GM12878 (cell line): Measurements from ENCODE around the gene DTX4. TPM values are rescaled to one million over a fixed set of nuclear protein-coding genes. Genes with fewer than 3 reads are reported as not detected.
A peak's percentile ranks its signal among the peaks of the same experiment; 100 is the strongest.

Source experiments
- ATF7 ChIP-seq: fragments of 450-650 bp; IDR thresholded peaks from 2 replicates; pipeline ENCODE4 v1.6.1; 2016; ENCODE audit warnings: low read depth, mild to moderate bottlenecking
- BCL11A ChIP-seq: IDR thresholded peaks from 2 replicates; pipeline ENCODE4 v1.6.1; 2011; ENCODE audit warnings: low read depth, low read length
- CHD2 ChIP-seq: IDR thresholded peaks from 2 replicates; pipeline ENCODE4 v1.6.1; 2011; ENCODE audit warnings: low read depth, low read length, improper control_type of control experiment, borderline replicate concordance
- ESRRA ChIP-seq: IDR thresholded peaks from 2 replicates; pipeline ENCODE4 v1.6.1; 2012; ENCODE audit warnings: mild to moderate bottlenecking, low read length, improper control_type of control experiment
- EZH2 ChIP-seq: IDR thresholded peaks from 2 replicates; pipeline ENCODE4 v1.6.1; 2012; ENCODE audit warnings: low read depth, mild to moderate bottlenecking, control low read depth, inconsistent platforms, low read length, borderline replicate concordance; ENCODE audit not compliant: control insufficient read depth
- GABPA ChIP-seq: IDR thresholded peaks from 2 replicates; pipeline ENCODE4 v1.6.1; 2014; ENCODE audit warnings: antibody characterized with exemption, low read depth, mild to moderate bottlenecking, inconsistent platforms
- IRF3 ChIP-seq: fragments of 450-650 bp; IDR thresholded peaks from 2 replicates; pipeline ENCODE4 v1.6.1; 2014; ENCODE audit warnings: mild to moderate bottlenecking
- IRF4 ChIP-seq: IDR thresholded peaks from 2 replicates; pipeline ENCODE4 v1.6.1; 2011; ENCODE audit warnings: low read depth, low read length
- KAT2A ChIP-seq: conservative IDR thresholded peaks from 2 replicates; pipeline ENCODE4 v1.6.1; 2011; ENCODE audit warnings: low read depth, low read length; ENCODE audit not compliant: control insufficient read depth
- MYB ChIP-seq: fragments of 150-350 bp; IDR thresholded peaks from 2 replicates; pipeline ENCODE4 v1.6.1; 2014; ENCODE audit warnings: mild to moderate bottlenecking, low read depth, low read length, borderline replicate concordance
- NR2C1 ChIP-seq: fragments of 450-650 bp; IDR thresholded peaks from 2 replicates; pipeline ENCODE4 v1.6.1; 2017; ENCODE audit warnings: antibody characterized with exemption, mild to moderate bottlenecking, moderate library complexity
- RAD51 ChIP-seq: fragments of 450-650 bp; IDR thresholded peaks from 2 replicates; pipeline ENCODE4 v1.6.1; 2016; ENCODE audit warnings: moderate library complexity, mild to moderate bottlenecking, inconsistent platforms
- RELB ChIP-seq: fragments of 450-650 bp; IDR thresholded peaks from 2 replicates; pipeline ENCODE4 v1.6.1; 2017; ENCODE audit warnings: low read depth, mild to moderate bottlenecking, moderate library complexity
- polyA plus RNA-seq, 11 experiments: library from polyadenylated mRNA; depleted of rRNA in 4 of 11; unstranded in 6 of 11; stranded (reverse) in 5 of 11; fragments of >200 nt; fragmentation: Nextera tagmentation in 4 of 11; fragmentation: Illumina TruSeq in 1 of 11; extraction: Ambion mirVana in 4 of 11; extraction: Trizol in 1 of 11; gene quantifications; 1 replicate in 1 of 11; 2 replicates in 10 of 11; pipeline versions ENCODE4 v1.2.1 to v1.2.3, GENCODE V29; 2011 to 2016; ENCODE audit warnings: inconsistent platforms in 2 of 11, missing spikeins in 2 of 11, low read depth in 1 of 11
- total RNA-seq, 4 experiments: library from RNA; depleted of rRNA in 3 of 4; stranded (reverse); fragments of >200 nt in 3 of 4; fragmentation: Illumina TruSeq in 1 of 4; extraction: Trizol in 1 of 4; gene quantifications; 2 replicates each; pipeline versions ENCODE4 v1.2.1 to v1.2.3, GENCODE V29; 2013 to 2021
- TF ChIP-seq, protein P1 (sequence below): IDR thresholded peaks from 2 replicates; pipeline ENCODE4 v1.6.1; 2012; ENCODE audit warnings: low read depth, low read length, improper control_type of control experiment
- TF ChIP-seq, protein P2 (sequence below): IDR thresholded peaks from 2 replicates; pipeline ENCODE4 v1.6.1; 2011; ENCODE audit warnings: low read depth, low read length, improper control_type of control experiment, borderline replicate concordance
- TF ChIP-seq, protein P3 (sequence below): fragments of 150-350 bp; IDR thresholded peaks from 2 replicates; pipeline ENCODE4 v1.6.1; 2014; ENCODE audit warnings: mild to moderate bottlenecking, low read depth, low read length
- TF ChIP-seq, protein P4 (sequence below): fragments of 450-650 bp; IDR thresholded peaks from 2 replicates; pipeline ENCODE4 v1.6.1; 2017; ENCODE audit warnings: mild to moderate bottlenecking, moderate library complexity

The DTX4 gene
- total and polyA plus RNA-seq, 10 of the 15 experiments (the other 5 are each of a cell fraction or from before 2014, with no cell fraction given) = 3.8 to 25.8 (median 10.5) TPM

GRCh38 chr11:59142530-59143507 is 29.1 kb upstream of the DTX4 start, which contains the start of gene FAM111A (continued):
- no peak for TF ChIP-seq IRF3
- 0 out of 2 replicates have a peak, but pooled peaks have one; percentile 8 for TF ChIP-seq BCL11A
- TF ChIP-seq MYB = no peak
- no peak for TF ChIP-seq IRF4
- TF ChIP-seq, protein P1, sequence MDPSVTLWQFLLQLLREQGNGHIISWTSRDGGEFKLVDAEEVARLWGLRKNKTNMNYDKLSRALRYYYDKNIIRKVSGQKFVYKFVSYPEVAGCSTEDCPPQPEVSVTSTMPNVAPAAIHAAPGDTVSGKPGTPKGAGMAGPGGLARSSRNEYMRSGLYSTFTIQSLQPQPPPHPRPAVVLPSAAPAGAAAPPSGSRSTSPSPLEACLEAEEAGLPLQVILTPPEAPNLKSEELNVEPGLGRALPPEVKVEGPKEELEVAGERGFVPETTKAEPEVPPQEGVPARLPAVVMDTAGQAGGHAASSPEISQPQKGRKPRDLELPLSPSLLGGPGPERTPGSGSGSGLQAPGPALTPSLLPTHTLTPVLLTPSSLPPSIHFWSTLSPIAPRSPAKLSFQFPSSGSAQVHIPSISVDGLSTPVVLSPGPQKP = no peak
- TF ChIP-seq RAD51 = peak; percentile 55
- TF ChIP-seq EZH2 = no peak
- peak; percentile 84 for TF ChIP-seq RELB
- TF ChIP-seq, protein P2, sequence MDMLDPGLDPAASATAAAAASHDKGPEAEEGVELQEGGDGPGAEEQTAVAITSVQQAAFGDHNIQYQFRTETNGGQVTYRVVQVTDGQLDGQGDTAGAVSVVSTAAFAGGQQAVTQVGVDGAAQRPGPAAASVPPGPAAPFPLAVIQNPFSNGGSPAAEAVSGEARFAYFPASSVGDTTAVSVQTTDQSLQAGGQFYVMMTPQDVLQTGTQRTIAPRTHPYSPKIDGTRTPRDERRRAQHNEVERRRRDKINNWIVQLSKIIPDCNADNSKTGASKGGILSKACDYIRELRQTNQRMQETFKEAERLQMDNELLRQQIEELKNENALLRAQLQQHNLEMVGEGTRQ = no peak; the same call in 1 of the 2 replicates
- TF ChIP-seq CHD2 = peak; percentile 70
- TF ChIP-seq, protein P3, sequence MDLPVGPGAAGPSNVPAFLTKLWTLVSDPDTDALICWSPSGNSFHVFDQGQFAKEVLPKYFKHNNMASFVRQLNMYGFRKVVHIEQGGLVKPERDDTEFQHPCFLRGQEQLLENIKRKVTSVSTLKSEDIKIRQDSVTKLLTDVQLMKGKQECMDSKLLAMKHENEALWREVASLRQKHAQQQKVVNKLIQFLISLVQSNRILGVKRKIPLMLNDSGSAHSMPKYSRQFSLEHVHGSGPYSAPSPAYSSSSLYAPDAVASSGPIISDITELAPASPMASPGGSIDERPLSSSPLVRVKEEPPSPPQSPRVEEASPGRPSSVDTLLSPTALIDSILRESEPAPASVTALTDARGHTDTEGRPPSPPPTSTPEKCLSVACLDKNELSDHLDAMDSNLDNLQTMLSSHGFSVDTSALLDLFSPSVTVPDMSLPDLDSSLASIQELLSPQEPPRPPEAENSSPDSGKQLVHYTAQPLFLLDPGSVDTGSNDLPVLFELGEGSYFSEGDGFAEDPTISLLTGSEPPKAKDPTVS = no peak
- TF ChIP-seq GABPA = peak; percentile 74; the same call in 1 of the 2 replicates
- no peak for TF ChIP-seq NR2C1
- no peak for TF ChIP-seq KAT2A
- no peak for TF ChIP-seq ATF7
- TF ChIP-seq, protein P4, sequence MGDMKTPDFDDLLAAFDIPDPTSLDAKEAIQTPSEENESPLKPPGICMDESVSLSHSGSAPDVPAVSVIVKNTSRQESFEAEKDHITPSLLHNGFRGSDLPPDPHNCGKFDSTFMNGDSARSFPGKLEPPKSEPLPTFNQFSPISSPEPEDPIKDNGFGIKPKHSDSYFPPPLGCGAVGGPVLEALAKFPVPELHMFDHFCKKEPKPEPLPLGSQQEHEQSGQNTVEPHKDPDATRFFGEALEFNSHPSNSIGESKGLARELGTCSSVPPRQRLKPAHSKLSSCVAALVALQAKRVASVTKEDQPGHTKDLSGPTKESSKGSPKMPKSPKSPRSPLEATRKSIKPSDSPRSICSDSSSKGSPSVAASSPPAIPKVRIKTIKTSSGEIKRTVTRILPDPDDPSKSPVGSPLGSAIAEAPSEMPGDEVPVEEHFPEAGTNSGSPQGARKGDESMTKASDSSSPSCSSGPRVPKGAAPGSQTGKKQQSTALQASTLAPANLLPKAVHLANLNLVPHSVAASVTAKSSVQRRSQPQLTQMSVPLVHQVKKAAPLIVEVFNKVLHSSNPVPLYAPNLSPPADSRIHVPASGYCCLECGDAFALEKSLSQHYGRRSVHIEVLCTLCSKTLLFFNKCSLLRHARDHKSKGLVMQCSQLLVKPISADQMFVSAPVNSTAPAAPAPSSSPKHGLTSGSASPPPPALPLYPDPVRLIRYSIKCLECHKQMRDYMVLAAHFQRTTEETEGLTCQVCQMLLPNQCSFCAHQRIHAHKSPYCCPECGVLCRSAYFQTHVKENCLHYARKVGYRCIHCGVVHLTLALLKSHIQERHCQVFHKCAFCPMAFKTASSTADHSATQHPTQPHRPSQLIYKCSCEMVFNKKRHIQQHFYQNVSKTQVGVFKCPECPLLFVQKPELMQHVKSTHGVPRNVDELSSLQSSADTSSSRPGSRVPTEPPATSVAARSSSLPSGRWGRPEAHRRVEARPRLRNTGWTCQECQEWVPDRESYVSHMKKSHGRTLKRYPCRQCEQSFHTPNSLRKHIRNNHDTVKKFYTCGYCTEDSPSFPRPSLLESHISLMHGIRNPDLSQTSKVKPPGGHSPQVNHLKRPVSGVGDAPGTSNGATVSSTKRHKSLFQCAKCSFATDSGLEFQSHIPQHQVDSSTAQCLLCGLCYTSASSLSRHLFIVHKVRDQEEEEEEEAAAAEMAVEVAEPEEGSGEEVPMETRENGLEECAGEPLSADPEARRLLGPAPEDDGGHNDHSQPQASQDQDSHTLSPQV = no peak
- no peak for TF ChIP-seq ESRRA
